ENCODE results near the gene SEPTIN3. TPM values are rescaled to one million over a fixed set of nuclear protein-coding genes. Genes with fewer than 3 reads are reported as not detected.
"Not testable (repeated sequence)": the region's sequence is repeated elsewhere in the genome, so short reads cannot be mapped to it uniquely, and the experiment has no call there.

Gene SEPTIN3
- total RNA-seq, 1 donor from 2014 or later, result 0.07 TPM

GRCh38 chr22:41940832-41941765, 28.1 kb upstream of the SEPTIN3 start:
- DNase-seq (ENCODE audit: low read depth, low spot score), result peak; percentile 33

- no peak for DNase-seq (ENCODE audit: low read depth, low spot score)
Observed at GRCh38 chr22:41943661-41944209, 25.5 kb upstream of the SEPTIN3 start.

GRCh38 chr22:41946629-41947423, 22.4 kb upstream of the SEPTIN3 start, which contains the start of gene CENPM:
Gene CENPM (minus strand): TSS chr22:41947152. CDS start chr22:41947076, 76 bp downstream.
- peak; percentile 76 for DNase-seq (ENCODE audit: low read depth, low spot score)

GRCh38 chr22:41947424-41948080, 21.7 kb upstream of the SEPTIN3 start:
- no peak for DNase-seq (ENCODE audit: low read depth, low spot score)

GRCh38 chr22:41948142-41948541, 21.1 kb upstream of the SEPTIN3 start:
- no peak for DNase-seq (ENCODE audit: low read depth, low spot score)

GRCh38 chr22:41948928-41949296, 20.3 kb upstream of the SEPTIN3 start:
- DNase-seq (ENCODE audit: low read depth, low spot score), result not testable (repeated sequence)

GRCh38 chr22:41949297-41949965, 19.8 kb upstream of the SEPTIN3 start:
- DNase-seq (ENCODE audit: low read depth, low spot score), result no peak

- DNase-seq (ENCODE audit: low read depth, low spot score), result no peak
Observed at GRCh38 chr22:41951898-41952474, 17.3 kb upstream of the SEPTIN3 start, which contains the start of gene SMIM45. Gene SMIM45 (plus strand): TSS chr22:41952150.

- DNase-seq (ENCODE audit: low read depth, low spot score), result no peak
Observed at GRCh38 chr22:41952713-41953112, 16.5 kb upstream of the SEPTIN3 start.

- DNase-seq (ENCODE audit: low read depth, low spot score), result no peak
Observed at GRCh38 chr22:41957941-41958556, 11.2 kb upstream of the SEPTIN3 start.

- DNase-seq (ENCODE audit: low read depth, low spot score), result no peak
Observed at GRCh38 chr22:41963453-41964111, 5.7 kb upstream of the SEPTIN3 start.

- no peak for DNase-seq (ENCODE audit: low read depth, low spot score)
Observed at GRCh38 chr22:41964112-41964491, 5.1 kb upstream of the SEPTIN3 start.

- no peak for DNase-seq (ENCODE audit: low read depth, low spot score)
Observed at GRCh38 chr22:41966225-41966606, 3.0 kb upstream of the SEPTIN3 start.

- peak; percentile 49 for DNase-seq (ENCODE audit: low read depth, low spot score)
Observed at GRCh38 chr22:41966607-41967240, 2.5 kb upstream of the SEPTIN3 start.

- no peak for DNase-seq (ENCODE audit: low read depth, low spot score)
Observed at GRCh38 chr22:41968601-41969000, 642 bp upstream of the SEPTIN3 start.

- DNase-seq (ENCODE audit: low read depth, low spot score), result no peak
Observed at GRCh38 chr22:41970601-41971000, 1.4 kb downstream of the SEPTIN3 start.

- DNase-seq (ENCODE audit: low read depth, low spot score), result no peak
Observed at GRCh38 chr22:41971431-41971830, 2.2 kb downstream of the SEPTIN3 start.

GRCh38 chr22:41974691-41975290, 5.5 kb downstream of the SEPTIN3 start:
- DNase-seq (ENCODE audit: low read depth, low spot score), result no peak

Data from pulmonary artery endothelial cell (primary cell).